GM18511 (cell line): ENCODE data around the gene NUP205.

Experiments
- ATAC-seq: cut with Tn5 transposase; IDR thresholded peaks from one replicate; pipeline ENCODE4 v1.9.1; 2021; ENCODE audit warnings: mild to moderate bottlenecking, moderate library complexity; ENCODE audit not compliant: unreplicated experiment

The NUP205 gene

GRCh38 chr7:135557455-135558336, at the start of gene NUP205:
Gene NUP205 (plus strand): TSS chr7:135557917. CDS start chr7:135557945, 28 bp downstream.
- ATAC-seq = peak; percentile 84

GRCh38 chr7:135508883-135509588, 48.7 kb upstream of the NUP205 start:
- no peak for ATAC-seq

- ATAC-seq = no peak
These were observed 48.2 kb upstream of the NUP205 start for GRCh38 chr7:135509589-135509838.

GRCh38 chr7:135509839-135510591, 47.7 kb upstream of the NUP205 start, which contains the start of gene CNOT4:
Gene CNOT4 (minus strand): TSS chr7:135510102. CDS start chr7:135438331, 71,771 bp downstream.
- peak; percentile 93 for ATAC-seq

GRCh38 chr7:135510592-135511183, 47.0 kb upstream of the NUP205 start:
- no peak for ATAC-seq

GRCh38 chr7:135512135-135512887, 45.4 kb upstream of the NUP205 start:
- peak; percentile 35 for ATAC-seq

- ATAC-seq = no peak
These were observed 42.9 kb upstream of the NUP205 start for GRCh38 chr7:135514856-135515255.

GRCh38 chr7:135517060-135517459, 40.7 kb upstream of the NUP205 start:
- ATAC-seq = no peak

GRCh38 chr7:135518748-135519147, 39.0 kb upstream of the NUP205 start:
- ATAC-seq = no peak

- ATAC-seq = no peak
These were observed 38.5 kb upstream of the NUP205 start for GRCh38 chr7:135519233-135519688.

- ATAC-seq = no peak
These were observed 37.8 kb upstream of the NUP205 start for GRCh38 chr7:135519871-135520270.

GRCh38 chr7:135522509-135522908, 35.2 kb upstream of the NUP205 start:
- ATAC-seq = no peak

GRCh38 chr7:135523146-135523545, 34.6 kb upstream of the NUP205 start:
- ATAC-seq = no peak

GRCh38 chr7:135525426-135525825, 32.3 kb upstream of the NUP205 start:
- no peak for ATAC-seq

- no peak for ATAC-seq
These were observed 30.7 kb upstream of the NUP205 start for GRCh38 chr7:135527025-135527424.

- no peak for ATAC-seq
These were observed 21.6 kb upstream of the NUP205 start for GRCh38 chr7:135536150-135536549.

- no peak for ATAC-seq
These were observed 20.3 kb upstream of the NUP205 start for GRCh38 chr7:135537453-135537852.

GRCh38 chr7:135537905-135538304, 19.8 kb upstream of the NUP205 start:
- ATAC-seq = no peak

- ATAC-seq = no peak
These were observed 19.3 kb upstream of the NUP205 start for GRCh38 chr7:135538376-135538775.

- ATAC-seq = no peak
These were observed 18.1 kb upstream of the NUP205 start for GRCh38 chr7:135539629-135540028.
